Urothelium cell line (cell line): Measurements from ENCODE around the gene RABGAP1.
"Not testable (repeated sequence)": the region's sequence is repeated elsewhere in the genome, so short reads cannot be mapped to it uniquely, and the experiment has no call there.

ENCODE experiments used
- DNase-seq: peaks from one replicate; pipeline ENCODE4 v3.0.0; 2011; ENCODE audit warnings: low spot score, mixed read lengths
- FAIRE-seq: peaks from 2 replicates; lab custom pipeline; 2011; peaks lifted over from hg19 to GRCh38; lab: Jason Lieb, UNC

RABGAP1 gene

GRCh38 chr9:122940749-122941581 lies at the start of gene RABGAP1:
TSS of gene RABGAP1 (plus strand) at chr9:122941020. CDS start at chr9:122957060, 16,040 bp downstream.
- peak; percentile 68 for FAIRE-seq

GRCh38 chr9:122897969-122898368 lies 42.9 kb upstream of the RABGAP1 start:
- no peak for DNase-seq
- FAIRE-seq = no peak

More at GRCh38 chr9:122940749-122941581, at the start of gene RABGAP1:
- DNase-seq = peak; percentile 98

GRCh38 chr9:122900791-122901190 lies 40.0 kb upstream of the RABGAP1 start:
- FAIRE-seq (no peak), DNase-seq (no peak)

- peak; percentile 10 for DNase-seq
- FAIRE-seq = no peak
Observed at GRCh38 chr9:122904466-122904822, 36.4 kb upstream of the RABGAP1 start.

GRCh38 chr9:122904823-122905710 lies 35.8 kb upstream of the RABGAP1 start, which contains the start of gene RC3H2:
TSS of gene RC3H2 (minus strand) at chr9:122905359. CDS start at chr9:122897509, 7,850 bp downstream.
- FAIRE-seq = peak; percentile 50
- peak; percentile 96 for DNase-seq

- FAIRE-seq, DNase-seq: not testable (repeated sequence)
Observed at GRCh38 chr9:122906122-122906521, 34.7 kb upstream of the RABGAP1 start.

- DNase-seq = no peak
- no peak for FAIRE-seq
Observed at GRCh38 chr9:122912671-122912963, 28.2 kb upstream of the RABGAP1 start.

GRCh38 chr9:122912964-122913673 lies 27.7 kb upstream of the RABGAP1 start, which contains the start of gene ZBTB6:
TSS of gene ZBTB6 (minus strand) at chr9:122913323. CDS start at chr9:122912072, 1,251 bp downstream.
- no peak for FAIRE-seq
- peak; percentile 81 for DNase-seq

GRCh38 chr9:122918310-122918709 lies 22.5 kb upstream of the RABGAP1 start:
- DNase-seq = no peak
- FAIRE-seq = no peak

- no peak for DNase-seq
- no peak for FAIRE-seq
Observed at GRCh38 chr9:122922713-122923112, 18.1 kb upstream of the RABGAP1 start.

- no peak for FAIRE-seq
- no peak for DNase-seq
Observed at GRCh38 chr9:122923947-122924346, 16.9 kb upstream of the RABGAP1 start.

- DNase-seq (no peak), FAIRE-seq (no peak)
Observed at GRCh38 chr9:122929796-122930354, 10.9 kb upstream of the RABGAP1 start.

GRCh38 chr9:122930541-122931225 lies 10.1 kb upstream of the RABGAP1 start:
- no peak for DNase-seq
- no peak for FAIRE-seq

- no peak for FAIRE-seq
- DNase-seq = peak; percentile 96
Observed at GRCh38 chr9:122931226-122932121, 9.3 kb upstream of the RABGAP1 start, which contains the start of gene ZBTB26. TSS of gene ZBTB26 (minus strand) at chr9:122931512. CDS start at chr9:122919934, 11,578 bp downstream.

- DNase-seq = no peak
- FAIRE-seq = no peak
Observed at GRCh38 chr9:122936464-122936863, 4.4 kb upstream of the RABGAP1 start.

GRCh38 chr9:122936883-122937282 lies 3.9 kb upstream of the RABGAP1 start:
- DNase-seq (no peak), FAIRE-seq (no peak)

- no peak for FAIRE-seq
- DNase-seq = no peak
Observed at GRCh38 chr9:122939601-122940000, 1.2 kb upstream of the RABGAP1 start.

GRCh38 chr9:122940454-122940748 lies 419 bp upstream of the RABGAP1 start:
- DNase-seq = no peak
- FAIRE-seq = no peak

- no peak for FAIRE-seq
- peak; percentile 10 for DNase-seq
Observed at GRCh38 chr9:122941582-122942234, 888 bp downstream of the RABGAP1 start.
